ENCODE results near the gene NAT16. TPM values are rescaled to one million over a fixed set of nuclear protein-coding genes. Genes with fewer than 3 reads are reported as not detected.

The NAT16 gene
- total and polyA plus RNA-seq, 4 donors = not detected

GRCh38 chr7:101197991-101198390, 17.9 kb upstream of the NAT16 start:
- intact Hi-C loops (cut with DNase I) = no loop called here
- Histone ChIP-seq H3K9me3 (ENCODE audit: control insufficient read depth, low read length) (no peaks in the 10 kb centered on the region), H3K36me3 (ENCODE audit: control insufficient read depth in 1 of 2, insufficient read depth in 2 of 2, low read length in 1 of 2) (no peaks in the 10 kb centered on the region), H3K27ac (ENCODE audit: low read depth in 1 of 2, low read length in 2 of 2) (no peak overlapping the region), H3K4me3 (ENCODE audit: low read length in 2 of 2) (no peak overlapping the region), H3K27me3 (ENCODE audit: control insufficient read depth in 1 of 2, insufficient read depth in 2 of 2, low read length in 1 of 2) (no peaks in the 10 kb centered on the region), H3K4me1 (ENCODE audit: control insufficient read depth in 1 of 2, insufficient read depth in 2 of 2, low read length in 2 of 2) (no peaks in the 10 kb centered on the region)
- 68 to 69% methylated on average over 20 to 21 of the region's 21 CpGs for WGBS, 2 donors
- DNase-seq = no peak
- ATAC-seq (ENCODE audit: low FRiP score) = peak; percentile 30

GRCh38 chr7:101195884-101196283, 15.8 kb upstream of the NAT16 start:
- intact Hi-C loops (cut with DNase I) = no loop called here
- no peaks in the 10 kb centered on the region for H3K27me3 ChIP-seq (ENCODE audit: control insufficient read depth in 1 of 2, insufficient read depth in 2 of 2, low read length in 1 of 2)
- DNase-seq (no peak), ATAC-seq (ENCODE audit: low FRiP score) (no peak)
- H3K4me3 ChIP-seq (ENCODE audit: low read length in 2 of 2) = no peak overlapping the region
- 83 to 89% methylated on average over 17 of the region's 17 CpGs for WGBS, 2 donors
- no peaks in the 10 kb centered on the region for H3K36me3 ChIP-seq (ENCODE audit: control insufficient read depth in 1 of 2, insufficient read depth in 2 of 2, low read length in 1 of 2)
- H3K27ac ChIP-seq (ENCODE audit: low read depth in 1 of 2, low read length in 2 of 2) = no peak overlapping the region
- no peaks in the 10 kb centered on the region for H3K4me1 ChIP-seq (ENCODE audit: control insufficient read depth in 1 of 2, insufficient read depth in 2 of 2, low read length in 2 of 2)
- no peaks in the 10 kb centered on the region for H3K9me3 ChIP-seq (ENCODE audit: control insufficient read depth, low read length)

- no peaks in the 10 kb centered on the region for H3K9me3 ChIP-seq (ENCODE audit: control insufficient read depth, low read length)
- ATAC-seq (ENCODE audit: low FRiP score) = no peak
- H3K4me3 ChIP-seq (ENCODE audit: low read length in 2 of 2) = no peak overlapping the region
- H3K36me3 ChIP-seq (ENCODE audit: control insufficient read depth in 1 of 2, insufficient read depth in 2 of 2, low read length in 1 of 2) = no peaks in the 10 kb centered on the region
- DNase-seq = no peak
- intact Hi-C loops (cut with DNase I) = no loop called here
- H3K27me3 ChIP-seq (ENCODE audit: control insufficient read depth in 1 of 2, insufficient read depth in 2 of 2, low read length in 1 of 2) = no peaks in the 10 kb centered on the region
- no peak overlapping the region for H3K27ac ChIP-seq (ENCODE audit: low read depth in 1 of 2, low read length in 2 of 2)
- WGBS, 2 donors = 83 to 88% methylated on average over 8 of the region's 8 CpGs
- H3K4me1 ChIP-seq (ENCODE audit: control insufficient read depth in 1 of 2, insufficient read depth in 2 of 2, low read length in 2 of 2) = no peaks in the 10 kb centered on the region
These were observed 9.0 kb upstream of the NAT16 start for GRCh38 chr7:101189109-101189508.

- H3K4me3 ChIP-seq (ENCODE audit: low read length in 2 of 2) = no peak overlapping the region
- no peaks in the 10 kb centered on the region for H3K4me1 ChIP-seq (ENCODE audit: control insufficient read depth in 1 of 2, insufficient read depth in 2 of 2, low read length in 2 of 2)
- ATAC-seq (ENCODE audit: low FRiP score) (no peak), DNase-seq (no peak)
- 89 to 90% methylated on average over 4 of the region's 4 CpGs for WGBS, 2 donors
- H3K9me3 ChIP-seq (ENCODE audit: control insufficient read depth, low read length) = no peaks in the 10 kb centered on the region
- H3K27me3 ChIP-seq (ENCODE audit: control insufficient read depth in 1 of 2, insufficient read depth in 2 of 2, low read length in 1 of 2) = no peaks in the 10 kb centered on the region
- H3K36me3 ChIP-seq (ENCODE audit: control insufficient read depth in 1 of 2, insufficient read depth in 2 of 2, low read length in 1 of 2) = no peaks in the 10 kb centered on the region
- intact Hi-C loops (cut with DNase I) = no loop called here
- no peak overlapping the region for H3K27ac ChIP-seq (ENCODE audit: low read depth in 1 of 2, low read length in 2 of 2)
These were observed 6.8 kb upstream of the NAT16 start for GRCh38 chr7:101186844-101187428.

- no peaks in the 10 kb centered on the region for H3K36me3 ChIP-seq (ENCODE audit: control insufficient read depth in 1 of 2, insufficient read depth in 2 of 2, low read length in 1 of 2)
- intact Hi-C loops (cut with DNase I) = no loop called here
- no peak overlapping the region for H3K27ac ChIP-seq (ENCODE audit: low read depth in 1 of 2, low read length in 2 of 2)
- 60 to 61% methylated on average over 6 of the region's 6 CpGs for WGBS, 2 donors
- no peak for ATAC-seq (ENCODE audit: low FRiP score)
- no peaks in the 10 kb centered on the region for H3K4me1 ChIP-seq (ENCODE audit: control insufficient read depth in 1 of 2, insufficient read depth in 2 of 2, low read length in 2 of 2)
- H3K9me3 ChIP-seq (ENCODE audit: control insufficient read depth, low read length) = no peaks in the 10 kb centered on the region
- no peak overlapping the region for H3K4me3 ChIP-seq (ENCODE audit: low read length in 2 of 2)
- DNase-seq = no peak
- H3K27me3 ChIP-seq (ENCODE audit: control insufficient read depth in 1 of 2, insufficient read depth in 2 of 2, low read length in 1 of 2) = no peaks in the 10 kb centered on the region
These were observed 6.1 kb upstream of the NAT16 start for GRCh38 chr7:101186194-101186593.

DNA sequence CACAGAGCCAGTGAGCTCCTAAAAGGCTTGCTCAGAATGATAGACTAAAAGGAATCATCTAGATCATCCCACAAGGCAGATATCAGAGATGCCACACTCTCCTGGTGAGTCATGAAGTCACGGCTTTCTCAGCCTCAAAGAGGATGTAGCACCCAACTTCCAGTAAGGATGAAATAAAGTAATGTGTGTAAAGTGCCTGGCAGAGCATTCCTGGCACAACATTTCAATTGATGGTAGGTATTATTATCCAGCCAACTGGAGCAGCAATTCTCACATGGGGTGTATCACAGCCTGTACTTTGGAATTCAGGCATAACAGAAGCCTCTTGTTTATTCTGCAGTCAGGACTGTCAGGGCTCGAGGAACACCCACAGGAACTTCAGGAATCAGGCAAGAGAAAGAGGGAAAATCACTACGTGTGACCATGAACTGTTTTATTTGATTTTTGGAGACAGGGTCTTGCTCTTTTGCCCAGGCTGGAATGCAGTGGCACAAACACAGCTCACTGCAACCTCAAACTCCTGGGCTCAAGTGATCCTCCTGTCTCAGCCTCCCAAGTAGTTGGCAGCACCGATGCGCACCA, 5.3 kb upstream of the NAT16 start:
- 43% methylated on average over 5 of the region's 5 CpGs for WGBS, 2 donors
- Histone ChIP-seq H3K9me3 (ENCODE audit: control insufficient read depth, low read length) (no peaks in the 10 kb centered on the region), H3K4me1 (ENCODE audit: control insufficient read depth in 1 of 2, insufficient read depth in 2 of 2, low read length in 2 of 2) (no peaks in the 10 kb centered on the region), H3K27me3 (ENCODE audit: control insufficient read depth in 1 of 2, insufficient read depth in 2 of 2, low read length in 1 of 2) (no peaks in the 10 kb centered on the region), H3K36me3 (ENCODE audit: control insufficient read depth in 1 of 2, insufficient read depth in 2 of 2, low read length in 1 of 2) (no peaks in the 10 kb centered on the region), H3K27ac (ENCODE audit: low read depth in 1 of 2, low read length in 2 of 2) (no peak overlapping the region), H3K4me3 (ENCODE audit: low read length in 2 of 2) (no peak overlapping the region)
- intact Hi-C loops (cut with DNase I) = no loop called here
- ATAC-seq (ENCODE audit: low FRiP score) (no peak), DNase-seq (no peak)

DNA sequence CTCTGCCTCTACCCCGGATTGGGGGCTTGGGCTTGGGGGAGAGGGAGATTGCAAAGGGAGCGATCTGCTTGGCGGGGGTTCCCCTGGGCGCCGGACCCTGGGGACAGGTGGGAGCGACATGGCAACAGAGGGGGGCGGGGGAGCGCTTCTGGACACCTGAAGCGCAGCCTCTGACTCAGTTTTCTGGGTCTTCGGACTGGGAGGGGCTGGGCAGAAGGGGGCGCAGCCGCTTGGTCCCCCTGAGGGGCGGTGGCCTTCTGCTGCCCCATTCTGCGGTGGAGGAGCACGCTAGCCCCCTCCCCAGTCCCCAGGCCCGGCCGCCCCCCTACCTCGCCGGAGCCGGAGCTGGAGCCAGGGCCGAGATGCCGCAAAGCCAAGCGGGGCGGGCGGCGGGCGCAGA, 380 bp downstream of the NAT16 start:
- Histone ChIP-seq H3K4me1 (ENCODE audit: control insufficient read depth in 1 of 2, insufficient read depth in 2 of 2, low read length in 2 of 2) (no peaks in the 10 kb centered on the region), H3K4me3 (ENCODE audit: low read length in 2 of 2) (no peak overlapping the region), H3K27ac (ENCODE audit: low read depth in 1 of 2, low read length in 2 of 2) (no peak overlapping the region), H3K9me3 (ENCODE audit: control insufficient read depth, low read length) (no peaks in the 10 kb centered on the region), H3K36me3 (ENCODE audit: control insufficient read depth in 1 of 2, insufficient read depth in 2 of 2, low read length in 1 of 2) (no peaks in the 10 kb centered on the region), H3K27me3 (ENCODE audit: control insufficient read depth in 1 of 2, insufficient read depth in 2 of 2, low read length in 1 of 2) (no peaks in the 10 kb centered on the region)
- ATAC-seq (ENCODE audit: low FRiP score) (no peak), DNase-seq (no peak)
- intact Hi-C loops (cut with DNase I) = no loop called here
- WGBS, 2 donors = 0 to 1% methylated on average over 21 to 27 of the region's 27 CpGs

DNA sequence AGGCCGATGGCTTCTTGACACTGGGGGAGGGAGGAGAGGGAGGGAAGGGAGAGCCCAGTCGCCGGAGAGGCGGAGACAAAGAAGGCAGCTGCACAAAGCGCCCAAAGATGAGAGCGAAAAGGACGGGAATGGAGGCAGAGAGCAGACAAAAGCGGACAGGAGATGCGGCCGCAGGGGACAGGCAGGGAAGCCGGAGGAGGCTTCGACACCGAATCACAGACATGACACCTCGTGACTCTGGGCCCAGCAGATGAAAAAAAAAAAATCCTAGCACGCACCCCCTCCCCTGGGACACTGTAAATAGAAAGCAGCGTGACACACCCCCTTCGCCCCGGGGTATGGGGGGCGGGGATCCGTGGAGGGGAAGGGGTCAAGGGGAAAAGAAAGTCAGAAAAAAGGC, 976 bp downstream of the NAT16 start:
- WGBS, 2 donors = 1 to 2% methylated on average over 18 to 20 of the region's 20 CpGs
- Histone ChIP-seq H3K27me3 (ENCODE audit: control insufficient read depth in 1 of 2, insufficient read depth in 2 of 2, low read length in 1 of 2) (no peaks in the 10 kb centered on the region), H3K4me3 (ENCODE audit: low read length in 2 of 2) (no peak overlapping the region)

GRCh38 chr7:101177644-101178043, 2.4 kb downstream of the NAT16 start:
- no peak for ATAC-seq (ENCODE audit: low FRiP score)
- no peaks in the 10 kb centered on the region for H3K4me1 ChIP-seq (ENCODE audit: control insufficient read depth in 1 of 2, insufficient read depth in 2 of 2, low read length in 2 of 2)
- no peak overlapping the region for H3K4me3 ChIP-seq (ENCODE audit: low read length in 2 of 2)
- no peak overlapping the region for H3K27ac ChIP-seq (ENCODE audit: low read depth in 1 of 2, low read length in 2 of 2)
- H3K27me3 ChIP-seq (ENCODE audit: control insufficient read depth in 1 of 2, insufficient read depth in 2 of 2, low read length in 1 of 2) = no peaks in the 10 kb centered on the region
- 68 to 70% methylated on average over 2 of the region's 2 CpGs for WGBS, 2 donors
- DNase-seq = no peak
- intact Hi-C loops (cut with DNase I) = no loop called here
- H3K36me3 ChIP-seq (ENCODE audit: control insufficient read depth in 1 of 2, insufficient read depth in 2 of 2, low read length in 1 of 2) = no peaks in the 10 kb centered on the region
- no peaks in the 10 kb centered on the region for H3K9me3 ChIP-seq (ENCODE audit: control insufficient read depth, low read length)

More for the DNA sequence above, 976 bp downstream of the NAT16 start:
- Histone ChIP-seq H3K9me3 (ENCODE audit: control insufficient read depth, low read length) (no peaks in the 10 kb centered on the region), H3K36me3 (ENCODE audit: control insufficient read depth in 1 of 2, insufficient read depth in 2 of 2, low read length in 1 of 2) (no peaks in the 10 kb centered on the region), H3K4me1 (ENCODE audit: control insufficient read depth in 1 of 2, insufficient read depth in 2 of 2, low read length in 2 of 2) (no peaks in the 10 kb centered on the region), H3K27ac (ENCODE audit: low read depth in 1 of 2, low read length in 2 of 2) (no peak overlapping the region)
- intact Hi-C loops (cut with DNase I) = no loop called here
- ATAC-seq (ENCODE audit: low FRiP score) (no peak), DNase-seq (no peak)

All from aorta (tissue), 5 donors.